AG10803 (cell line): Measurements from ENCODE around the gene ADRA1B.
"Not testable (repeated sequence)": the region's sequence is repeated elsewhere in the genome, so short reads cannot be mapped to it uniquely, and the experiment has no call there.

ENCODE experiments used
- DNase-seq: peaks from one replicate; pipeline ENCODE4 v3.0.0; 2010; ENCODE audit warnings: low read depth
- H3K4me3 ChIP-seq: 2 replicates; pipeline ENCODE4 v1.5.1; 2011; ENCODE audit warnings: mild to moderate bottlenecking, low read length, control low read depth
- CTCF ChIP-seq: conservative IDR thresholded peaks from 2 replicates; pipeline ENCODE4 v1.5.1; 2011; ENCODE audit warnings: mild to moderate bottlenecking, low read length, control low read depth, inconsistent platforms

The ADRA1B gene

GRCh38 chr5:160011471-160011870, 95.2 kb downstream of the ADRA1B start:
- DNase-seq = no peak
- no peak for TF ChIP-seq CTCF
- H3K4me3 ChIP-seq = no peak overlapping the region

- not testable (repeated sequence) for H3K4me3 ChIP-seq
Measured at GRCh38 chr5:160014197-160014596, 97.9 kb downstream of the ADRA1B start.

GRCh38 chr5:160018945-160019625, 102.8 kb downstream of the ADRA1B start:
- no peak overlapping the region for H3K4me3 ChIP-seq
- peak; percentile 13 for DNase-seq
- no peak for TF ChIP-seq CTCF

More at GRCh38 chr5:160014197-160014596, 97.9 kb downstream of the ADRA1B start:
- not testable (repeated sequence) for DNase-seq

- TF ChIP-seq CTCF = no peak
- no peak overlapping the region for H3K4me3 ChIP-seq
- no peak for DNase-seq
Measured at GRCh38 chr5:160020266-160020770, 104.0 kb downstream of the ADRA1B start.

- no peak for TF ChIP-seq CTCF
Measured at GRCh38 chr5:160020964-160021363, 104.7 kb downstream of the ADRA1B start.

GRCh38 chr5:160021831-160022446, 105.7 kb downstream of the ADRA1B start:
- TF ChIP-seq CTCF = peak; percentile 78
- H3K4me3 ChIP-seq = no peak overlapping the region
- peak; percentile 70 for DNase-seq

More at GRCh38 chr5:160020964-160021363, 104.7 kb downstream of the ADRA1B start:
- no peak for DNase-seq
- no peak overlapping the region for H3K4me3 ChIP-seq
